ENCODE data around the gene PFDN1. TPM values are rescaled to one million over a fixed set of nuclear protein-coding genes. Genes with fewer than 3 reads are reported as not detected.

The PFDN1 gene
- polyA plus RNA-seq, 1 donor (not counting 4 experiments of a cell fraction or from before 2014, with no cell fraction given): 79.0 TPM

DNA sequence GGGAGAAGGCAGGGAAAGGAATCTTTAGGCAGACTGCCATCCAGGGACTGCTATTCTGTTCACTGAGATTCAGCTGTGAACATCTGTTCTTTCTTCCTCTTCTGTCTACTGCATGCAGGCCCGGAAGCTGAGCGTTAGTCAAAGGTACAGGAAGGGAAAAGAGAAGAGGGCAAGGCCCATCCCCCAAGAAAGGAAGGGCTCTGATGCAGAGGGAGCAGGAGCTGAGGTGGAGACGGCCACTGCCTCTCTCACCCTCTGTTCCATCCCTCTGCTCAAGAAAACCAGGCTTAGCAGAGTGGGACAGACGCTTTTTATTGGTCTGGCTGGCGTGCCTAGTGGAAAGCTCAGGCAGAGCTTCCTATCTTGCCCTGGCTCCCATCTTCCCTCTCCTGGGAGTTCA, 57.6 kb downstream of the PFDN1 start:
- Histone ChIP-seq H3K27me3 (ENCODE audit: control insufficient read depth, extremely low read depth, insufficient read depth, low read length) (no peaks in the 10 kb centered on the region), H3K27ac (ENCODE audit: control insufficient read depth, insufficient read depth, low read length) (no peak overlapping the region), H3K9ac (ENCODE audit: control insufficient read depth, extremely low read depth, insufficient read depth, low read length) (no peak overlapping the region), H4K20me1 (ENCODE audit: control insufficient read depth, extremely low read depth, insufficient read depth, low read length) (peaks cover 3% of the 10 kb centered on the region), H3K79me2 (ENCODE audit: control insufficient read depth, insufficient read depth, low read length) (peaks cover 17% of the 10 kb centered on the region), H3K4me3 (ENCODE audit: control insufficient read depth in 2 of 3, extremely low read depth in 1 of 3, insufficient read depth in 2 of 3, low read depth in 1 of 3, low read length in 3 of 3) (no peak overlapping the region), H2AFZ (ENCODE audit: control insufficient read depth, low read length) (no peak overlapping the region), H3K9me1 (ENCODE audit: control insufficient read depth, extremely low read depth, insufficient read depth, low read length) (peaks cover 4% of the 10 kb centered on the region), H3K4me2 (ENCODE audit: control insufficient read depth, extremely low read depth, insufficient read depth, low read depth, low read length) (no peak overlapping the region), H3K9me3 (ENCODE audit: control insufficient read depth, low read depth, low read length) (no peaks in the 10 kb centered on the region), H3K4me1 (ENCODE audit: control insufficient read depth, extremely low read depth, insufficient read depth, low read length) (peaks cover 37% of the 10 kb centered on the region), H3K36me3 (ENCODE audit: control insufficient read depth in 2 of 2, extremely low read depth in 1 of 2, insufficient read depth in 2 of 2, low read length in 2 of 2) (peaks cover 11 to 35% of the 10 kb centered on the region in 2 experiments)
- dilution Hi-C loops (cut with MboI; ENCODE audit: extremely low pct_ligation_motif_present, low sequenced_read_pairs): no loop called here
- TF ChIP-seq EZH2 (IDR thresholded peaks at IDR 0.05; ENCODE audit: low read length): no peak
- TF ChIP-seq, protein P1, sequence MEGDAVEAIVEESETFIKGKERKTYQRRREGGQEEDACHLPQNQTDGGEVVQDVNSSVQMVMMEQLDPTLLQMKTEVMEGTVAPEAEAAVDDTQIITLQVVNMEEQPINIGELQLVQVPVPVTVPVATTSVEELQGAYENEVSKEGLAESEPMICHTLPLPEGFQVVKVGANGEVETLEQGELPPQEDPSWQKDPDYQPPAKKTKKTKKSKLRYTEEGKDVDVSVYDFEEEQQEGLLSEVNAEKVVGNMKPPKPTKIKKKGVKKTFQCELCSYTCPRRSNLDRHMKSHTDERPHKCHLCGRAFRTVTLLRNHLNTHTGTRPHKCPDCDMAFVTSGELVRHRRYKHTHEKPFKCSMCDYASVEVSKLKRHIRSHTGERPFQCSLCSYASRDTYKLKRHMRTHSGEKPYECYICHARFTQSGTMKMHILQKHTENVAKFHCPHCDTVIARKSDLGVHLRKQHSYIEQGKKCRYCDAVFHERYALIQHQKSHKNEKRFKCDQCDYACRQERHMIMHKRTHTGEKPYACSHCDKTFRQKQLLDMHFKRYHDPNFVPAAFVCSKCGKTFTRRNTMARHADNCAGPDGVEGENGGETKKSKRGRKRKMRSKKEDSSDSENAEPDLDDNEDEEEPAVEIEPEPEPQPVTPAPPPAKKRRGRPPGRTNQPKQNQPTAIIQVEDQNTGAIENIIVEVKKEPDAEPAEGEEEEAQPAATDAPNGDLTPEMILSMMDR (optimal IDR thresholded peaks at IDR 0.05 in 1 of 3, IDR thresholded peaks at IDR 0.05 in 1 of 3, conservative IDR thresholded peaks at IDR 0.05 in 1 of 3; ENCODE audit: extremely low read depth in 1 of 3, insufficient read depth in 2 of 3, low read length in 3 of 3): no peak
- FAIRE-seq (no peak), DNase-seq (ENCODE audit: low read depth, low spot score) (no peak)

DNA sequence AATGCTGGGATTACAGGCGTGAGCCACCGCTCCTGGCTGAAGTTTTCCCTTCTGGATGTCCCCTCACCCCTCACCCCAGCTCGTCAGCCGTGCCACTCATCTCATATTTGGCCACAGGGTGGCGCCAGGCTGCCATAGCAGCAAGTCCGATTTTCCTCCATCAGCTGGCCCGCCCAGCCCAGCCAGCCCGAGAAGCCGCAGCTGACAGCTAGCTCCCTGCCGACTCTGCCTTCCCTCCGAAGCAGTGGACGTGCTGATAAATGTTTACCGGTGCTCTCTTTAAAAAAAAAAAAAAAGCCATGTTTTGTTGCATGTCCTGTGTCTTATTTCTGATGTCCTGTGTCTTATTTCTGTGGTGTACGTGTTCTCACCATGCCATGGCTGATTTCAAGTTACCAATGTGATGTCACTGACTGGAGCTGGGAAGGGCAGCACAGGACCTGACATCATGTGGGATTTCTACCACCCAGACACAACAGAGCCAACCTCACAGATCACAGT, 58.3 kb downstream of the PFDN1 start:
- DNase-seq (ENCODE audit: low read depth, low spot score) (no peak), FAIRE-seq (peak; percentile 51)
- Histone ChIP-seq H4K20me1 (ENCODE audit: control insufficient read depth, extremely low read depth, insufficient read depth, low read length) (peaks cover 3% of the 10 kb centered on the region), H3K4me3 (ENCODE audit: control insufficient read depth in 2 of 3, extremely low read depth in 1 of 3, insufficient read depth in 2 of 3, low read depth in 1 of 3, low read length in 3 of 3) (no peak overlapping the region), H3K4me1 (ENCODE audit: control insufficient read depth, extremely low read depth, insufficient read depth, low read length) (peaks cover 43% of the 10 kb centered on the region), H3K36me3 (ENCODE audit: control insufficient read depth in 2 of 2, extremely low read depth in 1 of 2, insufficient read depth in 2 of 2, low read length in 2 of 2) (peaks cover 11 to 30% of the 10 kb centered on the region in 2 experiments), H3K9ac (ENCODE audit: control insufficient read depth, extremely low read depth, insufficient read depth, low read length) (no peak overlapping the region), H3K9me3 (ENCODE audit: control insufficient read depth, low read depth, low read length) (no peaks in the 10 kb centered on the region), H3K9me1 (ENCODE audit: control insufficient read depth, extremely low read depth, insufficient read depth, low read length) (peaks cover 4% of the 10 kb centered on the region), H2AFZ (ENCODE audit: control insufficient read depth, low read length) (no peak overlapping the region), H3K79me2 (ENCODE audit: control insufficient read depth, insufficient read depth, low read length) (peaks cover 14% of the 10 kb centered on the region), H3K27ac (ENCODE audit: control insufficient read depth, insufficient read depth, low read length) (no peak overlapping the region), H3K27me3 (ENCODE audit: control insufficient read depth, extremely low read depth, insufficient read depth, low read length) (no peaks in the 10 kb centered on the region), H3K4me2 (ENCODE audit: control insufficient read depth, extremely low read depth, insufficient read depth, low read depth, low read length) (peak overlapping the region; percentile 36)
- dilution Hi-C loops (cut with MboI; ENCODE audit: extremely low pct_ligation_motif_present, low sequenced_read_pairs): no loop called here
- TF ChIP-seq EZH2 (IDR thresholded peaks at IDR 0.05; ENCODE audit: low read length): no peak
- TF ChIP-seq, protein P1 (optimal IDR thresholded peaks at IDR 0.05 in 1 of 3, IDR thresholded peaks at IDR 0.05 in 1 of 3, conservative IDR thresholded peaks at IDR 0.05 in 1 of 3; ENCODE audit: extremely low read depth in 1 of 3, insufficient read depth in 2 of 3, low read length in 3 of 3): peak in 2 of 3 experiments; percentile 72 to 87

Measured in keratinocyte (primary cell).